GM12878 (cell line): Measurements from ENCODE around the gene CPNE4. TPM values are rescaled to one million over a fixed set of nuclear protein-coding genes. Genes with fewer than 3 reads are reported as not detected.

Experiments
- ATAC-seq: fragments of 200-7000 bp; cut with Tn5 transposase; 3 replicates; pipeline ENCODE4 v1.9.1; 2020; ENCODE audit warnings: mild to moderate bottlenecking, moderate library complexity
- BruUV-seq: library from RNA; stranded (reverse); fragments of 400-500 nt; replicated peaks from 2 replicates; lab custom pipeline; 2021; lab: Mats Ljungman, UMichigan
- CTCF ChIA-PET: fragments of 300-600 bp; sonication (Branson Sonifier 250); formaldehyde crosslinking; extraction: SDS; loops from one replicate; lab custom pipeline; 2021; ENCODE audit warnings: inconsistent platforms; lab: Yijun Ruan, JAX
- POLR2A ChIA-PET: fragments of 350-600 bp; formaldehyde crosslinking; extraction: SDS; loops from one replicate; lab custom pipeline; 2021; ENCODE audit warnings: inconsistent platforms; lab: Charles Lee
- RAD21 ChIA-PET: fragments of 300-600 bp; sonication (Branson Sonifier 250); formaldehyde crosslinking; loops from one replicate; lab custom pipeline; 2023; ENCODE audit warnings: antibody characterized with exemption; ENCODE audit not compliant: unreplicated experiment; lab: Charles Lee
- SMC1A ChIA-PET: fragments of 300-600 bp; sonication (Branson Sonifier 250); formaldehyde crosslinking; loops from one replicate; lab custom pipeline; 2023; ENCODE audit not compliant: unreplicated experiment, uncharacterized antibody; lab: Charles Lee
- DNase-seq: peaks from one replicate; pipeline ENCODE4 v3.0.0-alpha.2; 2011; ENCODE audit warnings: low read depth, low spot score
- FAIRE-seq: peaks from 3 replicates; lab custom pipeline; 2011; peaks lifted over from hg19 to GRCh38; lab: Jason Lieb, UNC
- H2AFZ ChIP-seq: 2 replicates; pipeline ENCODE4 v1.6.0; 2011; ENCODE audit warnings: low read depth, low read length, control low read depth; ENCODE audit not compliant: control insufficient read depth
- H3K27ac ChIP-seq: 2 replicates; pipeline ENCODE4 v1.5.1; 2011; ENCODE audit warnings: control low read depth; ENCODE audit not compliant: control insufficient read depth, insufficient read depth
- H3K27me3 ChIP-seq, 2 experiments: replicated peaks in 1 of 2; 2 replicates each; pipeline versions ENCODE4 v1.6.0 to v1.6.1; 2011; ENCODE audit warnings: low read length in 1 of 2; ENCODE audit not compliant: control insufficient read depth in 2 of 2, insufficient read depth in 2 of 2
- H3K36me3 ChIP-seq, 2 experiments: 2 replicates each; pipeline ENCODE4 v1.5.1; 2011; ENCODE audit warnings: low read length in 1 of 2; ENCODE audit not compliant: control insufficient read depth in 2 of 2, insufficient read depth in 2 of 2
- H3K4me1 ChIP-seq: 2 replicates; pipeline ENCODE4 v1.6.1; 2011; ENCODE audit warnings: mild to moderate bottlenecking, low read length, moderate library complexity, mixed read lengths; ENCODE audit not compliant: control insufficient read depth, insufficient read depth
- H3K4me2 ChIP-seq: 2 replicates; pipeline ENCODE4 v1.6.0; 2011; ENCODE audit warnings: control low read depth; ENCODE audit not compliant: control insufficient read depth, insufficient read depth
- H3K4me3 ChIP-seq: fragments of 200-600 bp; sonication (generic); 2 replicates; pipeline ENCODE4 v1.5.1; 2016
- H3K79me2 ChIP-seq: 2 replicates; pipeline ENCODE4 v1.6.0; 2011; ENCODE audit warnings: low read length; ENCODE audit not compliant: control insufficient read depth, insufficient read depth
- H3K9ac ChIP-seq: 2 replicates; pipeline ENCODE4 v1.8.0; 2011; ENCODE audit warnings: low read length, control low read depth, mixed read lengths; ENCODE audit not compliant: control insufficient read depth, insufficient read depth
- H3K9me3 ChIP-seq: replicated peaks from 3 replicates; pipeline ENCODE4 v1.5.1; 2011; ENCODE audit warnings: mild to moderate bottlenecking, low read length; ENCODE audit not compliant: control insufficient read depth, insufficient read depth
- H4K20me1 ChIP-seq: 2 replicates; pipeline ENCODE4 v1.6.0; 2011; ENCODE audit not compliant: control insufficient read depth, insufficient read depth
- BACH1 ChIP-seq: fragments of 450-650 bp; IDR thresholded peaks from 2 replicates; pipeline ENCODE4 v1.6.1; 2017; ENCODE audit warnings: mild to moderate bottlenecking, borderline replicate concordance
- HDAC2 ChIP-seq: fragments of 200-600 bp; sonication (generic); IDR thresholded peaks from 2 replicates; pipeline ENCODE4 v1.6.1; 2017
- IRF4 ChIP-seq: IDR thresholded peaks from 2 replicates; pipeline ENCODE4 v1.6.1; 2011; ENCODE audit warnings: low read depth, low read length
- LARP7 ChIP-seq: fragments of 450-650 bp; IDR thresholded peaks from 2 replicates; pipeline ENCODE4 v1.6.1; 2017; ENCODE audit warnings: mild to moderate bottlenecking
- MEF2B ChIP-seq: fragments of 450-650 bp; IDR thresholded peaks from 2 replicates; pipeline ENCODE4 v1.6.1; 2018; ENCODE audit warnings: mild to moderate bottlenecking, moderate library complexity; ENCODE audit not compliant: partially characterized antibody, poor library complexity, severe bottlenecking
- NR2C1 ChIP-seq: fragments of 450-650 bp; IDR thresholded peaks from 2 replicates; pipeline ENCODE4 v1.6.1; 2017; ENCODE audit warnings: antibody characterized with exemption, mild to moderate bottlenecking, moderate library complexity
- STAT1 ChIP-seq: fragments of 450-650 bp; conservative IDR thresholded peaks from 2 replicates; pipeline ENCODE4 v1.6.1; 2014; ENCODE audit warnings: antibody characterized with exemption, mild to moderate bottlenecking
- YBX1 ChIP-seq: fragments of 450-650 bp; IDR thresholded peaks from 2 replicates; pipeline ENCODE4 v1.6.1; 2016; ENCODE audit warnings: antibody characterized with exemption
- ZBTB11 ChIP-seq: fragments of 450-650 bp; formaldehyde crosslinking; IDR thresholded peaks from 2 replicates; pipeline ENCODE4 v1.5.0; 2022; ENCODE audit warnings: mild to moderate bottlenecking, missing genetic modification characterization
- ZBTB4 ChIP-seq: fragments of 450-650 bp; formaldehyde crosslinking; IDR thresholded peaks from 2 replicates; pipeline ENCODE4 v1.4.0; 2022; ENCODE audit warnings: mild to moderate bottlenecking, moderate library complexity
- ZNF592 ChIP-seq: fragments of 450-650 bp; IDR thresholded peaks from 2 replicates; pipeline ENCODE4 v1.6.1; 2017; ENCODE audit warnings: mild to moderate bottlenecking, moderate library complexity
- WGBS: methylation state at CpG from one replicate; pipeline ENCODE4 v1.1.6; 2016; ENCODE audit warnings: low lambda C conversion rate; ENCODE audit not compliant: insufficient replicate concordance, insufficient coverage; ENCODE audit errors: missing lambda C conversion rate; 5-methylcytosine and 5-hydroxymethylcytosine counted together
- in situ Hi-C: fragments of 300-500 bp; cut with MboI; formaldehyde crosslinking; loops from 9 replicates; pipeline ENCODE4 v1.14.3; 2018; ENCODE audit warnings: mixed read lengths
- intact Hi-C: fragments of 100-400 bp; cut with micrococcal nuclease; formaldehyde crosslinking; loops from one replicate; pipeline ENCODE4 v1.14.2; 2022; ENCODE audit not compliant: unreplicated experiment
- polyA plus RNA-seq, 11 experiments: library from polyadenylated mRNA; depleted of rRNA in 4 of 11; unstranded in 6 of 11; stranded (reverse) in 5 of 11; fragments of >200 nt; fragmentation: Nextera tagmentation in 4 of 11; fragmentation: Illumina TruSeq in 1 of 11; extraction: Ambion mirVana in 4 of 11; extraction: Trizol in 1 of 11; gene quantifications; 1 replicate in 1 of 11; 2 replicates in 10 of 11; pipeline versions ENCODE4 v1.2.1 to v1.2.3, GENCODE V29; 2011 to 2016; ENCODE audit warnings: inconsistent platforms in 2 of 11, missing spikeins in 2 of 11, low read depth in 1 of 11
- total RNA-seq, 4 experiments: library from RNA; depleted of rRNA in 3 of 4; stranded (reverse); fragments of >200 nt in 3 of 4; fragmentation: Illumina TruSeq in 1 of 4; extraction: Trizol in 1 of 4; gene quantifications; 2 replicates each; pipeline versions ENCODE4 v1.2.1 to v1.2.3, GENCODE V29; 2013 to 2021
- TF ChIP-seq, protein P1 (sequence below): IDR thresholded peaks from 2 replicates; pipeline ENCODE4 v1.6.1; 2011; ENCODE audit warnings: low read depth, low read length, improper control_type of control experiment, borderline replicate concordance

CPNE4 gene
- total and polyA plus RNA-seq, 10 of the 15 experiments (the other 5 are each of a cell fraction or from before 2014, with no cell fraction given) = 0.17 to 1.9 (median 0.48) TPM; not detected in 1

DNA sequence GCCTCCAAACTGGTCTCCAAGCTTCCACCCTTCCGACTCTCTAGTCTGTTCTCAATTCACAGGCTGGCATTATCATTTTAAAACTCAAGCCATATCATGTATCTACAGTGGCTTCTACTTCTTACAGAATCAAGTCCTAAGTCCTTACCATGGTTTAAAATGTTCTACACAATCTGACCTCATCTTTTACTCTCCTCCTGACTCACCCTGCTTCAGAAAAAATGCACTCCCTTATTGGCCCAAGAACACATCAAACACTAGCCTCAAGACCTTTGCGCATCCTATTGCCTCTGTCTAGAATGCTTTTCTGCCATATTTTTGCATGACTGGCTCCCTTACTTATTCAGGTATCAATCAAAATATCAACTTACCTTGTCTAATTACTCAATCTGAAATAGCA is 543.0 kb downstream of the CPNE4 start:
- Histone ChIP-seq H3K27me3 (no peaks in the 10 kb centered on the region), H3K9ac (no peak overlapping the region), H4K20me1 (no peaks in the 10 kb centered on the region), H3K4me3 (no peak overlapping the region), H3K36me3 (peaks cover 3 to 14% of the 10 kb centered on the region in 2 experiments), H3K79me2 (no peaks in the 10 kb centered on the region; the same call in 1 of the 2 replicates), H3K4me2 (no peak overlapping the region), H3K9me3 (no peaks in the 10 kb centered on the region), H2AFZ (no peak overlapping the region), H3K27ac (no peak overlapping the region), H3K4me1 (no peaks in the 10 kb centered on the region)
- intact Hi-C loops (loop anchor here (10.0 kb wide), 1 partner anchor 467 kb away; the partner anchor contains the start of genes ASTE1 and NEK11), in situ Hi-C loops (no loop called here)
- WGBS = 100% methylated on average over 2 of the region's 2 CpGs
- SMC1A ChIA-PET = no interaction called here
- no TSS peak for BruUV-seq
- FAIRE-seq (no peak), ATAC-seq (no peak), DNase-seq (no peak)
- POLR2A ChIA-PET = no interaction called here
- RAD21 ChIA-PET = no interaction called here
- CTCF ChIA-PET = no interaction called here
- no peak for TF ChIP-seq MEF2B
- TF ChIP-seq IRF4 = no peak
- TF ChIP-seq YBX1 = no peak
- no peak for TF ChIP-seq STAT1
- no peak for TF ChIP-seq NR2C1
- TF ChIP-seq ZBTB4 = no peak
- TF ChIP-seq ZNF592 = no peak
- TF ChIP-seq BACH1 = no peak
- TF ChIP-seq HDAC2 = no peak
- no peak for TF ChIP-seq ZBTB11 (CRISPR knock-in tag)
- TF ChIP-seq LARP7 = no peak
- TF ChIP-seq, protein P1, sequence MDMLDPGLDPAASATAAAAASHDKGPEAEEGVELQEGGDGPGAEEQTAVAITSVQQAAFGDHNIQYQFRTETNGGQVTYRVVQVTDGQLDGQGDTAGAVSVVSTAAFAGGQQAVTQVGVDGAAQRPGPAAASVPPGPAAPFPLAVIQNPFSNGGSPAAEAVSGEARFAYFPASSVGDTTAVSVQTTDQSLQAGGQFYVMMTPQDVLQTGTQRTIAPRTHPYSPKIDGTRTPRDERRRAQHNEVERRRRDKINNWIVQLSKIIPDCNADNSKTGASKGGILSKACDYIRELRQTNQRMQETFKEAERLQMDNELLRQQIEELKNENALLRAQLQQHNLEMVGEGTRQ = no peak
